Sigmoid colon (tissue), 7 donors: Measurements from ENCODE around the gene FAM241A. TPM values are rescaled to one million over a fixed set of nuclear protein-coding genes. Genes with fewer than 3 reads are reported as not detected.

Experiments used
- DNase-seq: peaks from one replicate; pipeline ENCODE4 v3.0.0-alpha.2; 2019
- H3K27ac ChIP-seq, 4 donors: fragments of 200-600 bp; sonication (generic); one replicate each; pipeline ENCODE4 v1.5.1; 2016 to 2019; ENCODE audit warnings: mild to moderate bottlenecking in 1 of 4
- H3K27me3 ChIP-seq, 3 donors: fragments of 200-600 bp; sonication (generic); one replicate each; pipeline ENCODE4 v1.5.1; 2019; ENCODE audit warnings: mild to moderate bottlenecking in 1 of 3
- H3K36me3 ChIP-seq, 4 donors: fragments of 200-600 bp; sonication (generic); one replicate each; pipeline ENCODE4 v1.5.1; 2016 to 2019
- H3K4me1 ChIP-seq, 4 donors: fragments of 200-600 bp; sonication (generic); one replicate each; pipeline ENCODE4 v1.5.1; 2017 to 2019
- H3K4me3 ChIP-seq, 4 donors: fragments of 200-600 bp; sonication (generic); one replicate each; pipeline ENCODE4 v1.5.1; 2017 to 2019; ENCODE audit warnings: mild to moderate bottlenecking in 2 of 4, moderate library complexity in 1 of 4
- H3K9me3 ChIP-seq, 4 donors: fragments of 200-600 bp in 3 of 4; sonication (generic) in 3 of 4; one replicate each; pipeline versions ENCODE4 v1.5.1 to v1.6.1; 2013 to 2019
- EP300 ChIP-seq, 4 donors: sonication (generic); formaldehyde crosslinking; IDR thresholded peaks; one replicate each; pipeline ENCODE4 v1.6.1; 2017; ENCODE audit warnings: antibody characterized with exemption in 4 of 4
- POLR2A ChIP-seq, 2 donors: fragments of 450-650 bp; IDR thresholded peaks; one replicate each; pipeline ENCODE4 v1.6.1; 2016; ENCODE audit warnings: antibody characterized with exemption in 2 of 2, mild to moderate bottlenecking in 2 of 2, moderate library complexity in 2 of 2
- POLR2AphosphoS5 ChIP-seq, 4 donors: sonication (generic); formaldehyde crosslinking; IDR thresholded peaks; one replicate each; pipeline ENCODE4 v1.6.1; 2017; ENCODE audit warnings: antibody characterized with exemption in 4 of 4
- WGBS, 2 donors: extraction: QIAGEN DNeasy Blood & Tissue Kit; methylation state at CpG; one replicate each; pipeline ENCODE4 v1.1.7; 2013; 5-methylcytosine and 5-hydroxymethylcytosine counted together
- intact Hi-C: fragments of 100-400 bp; cut with DNase I; formaldehyde crosslinking; loops from one replicate; pipeline ENCODE4 v1.15.1; 2023
- polyA plus RNA-seq, 3 donors: library from polyadenylated mRNA; stranded (reverse); fragments of 200-250 nt; gene quantifications; one replicate each; pipeline ENCODE4 v1.2.3, GENCODE V29; 2013
- total RNA-seq, 4 donors: library from RNA; depleted of rRNA; stranded (reverse); fragments of >200 nt; gene quantifications; one replicate each; pipeline ENCODE4 v1.1.0, GENCODE V29; 2016
- TF ChIP-seq, protein P1 (sequence below), 4 experiments: fragments of 450-650 bp in 3 of 4; fragments of 200-600 bp in 1 of 4; IDR thresholded peaks; one replicate each; pipeline ENCODE4 v1.5.1; 2016 to 2019; ENCODE audit warnings: antibody characterized with exemption in 4 of 4, mild to moderate bottlenecking in 3 of 4, moderate library complexity in 2 of 4
- donor health status: healthy with polysubstance abuse.
- donor health status: Bipolar disorder and iron deficiency.
- donor health status: healthy.

The FAM241A gene
- total and polyA plus RNA-seq, 7 donors, result 1.2 to 3.7 (median 2.8) TPM

DNA sequence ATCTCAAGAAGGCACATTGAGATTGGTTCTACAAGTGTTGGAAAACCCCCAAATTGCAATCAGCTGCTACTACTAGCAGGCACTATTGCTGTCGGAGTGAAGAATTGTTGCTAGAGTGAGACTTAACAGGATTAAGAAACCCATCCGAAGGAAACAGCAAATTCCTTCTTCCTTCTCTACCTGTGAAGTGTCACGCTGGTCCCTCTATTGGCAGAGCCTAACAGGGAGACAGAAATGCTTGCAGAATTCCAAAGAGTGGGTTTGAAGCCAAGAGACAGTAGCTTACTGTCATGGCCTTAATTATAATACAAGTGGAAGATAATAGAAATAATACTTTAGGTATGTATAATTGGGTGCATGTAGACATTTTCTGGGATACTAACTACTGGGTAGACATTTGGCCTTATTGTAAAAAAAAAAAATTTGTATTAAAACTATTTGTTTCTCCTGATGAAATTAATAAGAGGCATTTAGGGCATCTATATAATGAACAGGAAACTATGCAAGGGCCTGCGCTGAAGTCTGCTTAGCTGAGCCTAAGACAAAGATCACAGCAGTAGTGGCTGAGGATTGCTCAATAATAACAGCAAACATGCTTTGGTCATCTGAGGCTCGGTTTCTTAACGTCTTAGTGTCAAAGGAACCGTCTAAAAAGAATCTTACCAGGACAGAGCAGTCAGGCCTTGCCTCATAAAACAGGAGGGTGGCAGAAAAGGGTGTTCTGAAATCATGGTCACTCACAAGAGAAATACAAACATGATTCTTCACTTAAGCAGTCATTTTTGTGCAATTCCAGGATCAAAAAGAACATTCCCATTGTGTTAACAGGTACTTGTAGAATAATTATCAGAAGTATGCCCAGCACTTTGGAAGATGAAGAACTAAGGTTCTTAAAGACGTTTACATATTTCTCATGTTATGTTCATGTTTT, 40.8 kb downstream of the FAM241A start:
- H3K9me3 ChIP-seq, result no peaks in the 10 kb centered on the region
- no peak overlapping the region for H3K4me3 ChIP-seq
- WGBS, 2 donors, result 85 to 89% methylated on average over 8 of the region's 8 CpGs
- peaks cover 0 to 5% (median 2%) of the 10 kb centered on the region in 4 donors for H3K4me1 ChIP-seq
- H3K27ac ChIP-seq, result no peak overlapping the region
- TF ChIP-seq POLR2A (IDR thresholded peaks at IDR 0.05), result no peak
- TF ChIP-seq EP300 (IDR thresholded peaks at IDR 0.05), result no peak
- TF ChIP-seq POLR2AphosphoS5 (IDR thresholded peaks at IDR 0.05), result no peak
- TF ChIP-seq, protein P1, sequence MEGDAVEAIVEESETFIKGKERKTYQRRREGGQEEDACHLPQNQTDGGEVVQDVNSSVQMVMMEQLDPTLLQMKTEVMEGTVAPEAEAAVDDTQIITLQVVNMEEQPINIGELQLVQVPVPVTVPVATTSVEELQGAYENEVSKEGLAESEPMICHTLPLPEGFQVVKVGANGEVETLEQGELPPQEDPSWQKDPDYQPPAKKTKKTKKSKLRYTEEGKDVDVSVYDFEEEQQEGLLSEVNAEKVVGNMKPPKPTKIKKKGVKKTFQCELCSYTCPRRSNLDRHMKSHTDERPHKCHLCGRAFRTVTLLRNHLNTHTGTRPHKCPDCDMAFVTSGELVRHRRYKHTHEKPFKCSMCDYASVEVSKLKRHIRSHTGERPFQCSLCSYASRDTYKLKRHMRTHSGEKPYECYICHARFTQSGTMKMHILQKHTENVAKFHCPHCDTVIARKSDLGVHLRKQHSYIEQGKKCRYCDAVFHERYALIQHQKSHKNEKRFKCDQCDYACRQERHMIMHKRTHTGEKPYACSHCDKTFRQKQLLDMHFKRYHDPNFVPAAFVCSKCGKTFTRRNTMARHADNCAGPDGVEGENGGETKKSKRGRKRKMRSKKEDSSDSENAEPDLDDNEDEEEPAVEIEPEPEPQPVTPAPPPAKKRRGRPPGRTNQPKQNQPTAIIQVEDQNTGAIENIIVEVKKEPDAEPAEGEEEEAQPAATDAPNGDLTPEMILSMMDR (IDR thresholded peaks at IDR 0.05), result no peak
- DNase-seq, result no peak
- intact Hi-C loops, result no loop called here
- no peaks in the 10 kb centered on the region for H3K27me3 ChIP-seq
- H3K36me3 ChIP-seq, result no peaks in the 10 kb centered on the region

DNA sequence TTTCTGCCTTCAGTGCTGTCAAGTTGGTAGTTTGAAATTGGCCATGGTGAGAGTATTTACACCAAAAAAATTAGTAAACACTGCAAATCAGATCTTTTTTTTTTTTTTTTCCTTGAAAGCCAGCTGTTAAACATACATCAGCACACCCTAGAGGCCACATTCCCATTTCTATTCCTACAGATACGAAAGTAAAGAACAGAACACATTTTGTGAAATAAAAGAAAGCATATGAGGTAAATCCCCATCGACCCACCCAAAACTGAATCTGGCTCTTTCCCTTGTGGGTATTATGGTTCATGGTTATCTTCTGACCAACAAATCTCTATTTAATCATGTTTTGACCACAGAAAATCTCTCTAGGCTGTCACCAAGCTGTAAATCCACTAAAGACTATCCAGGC, 44.5 kb downstream of the FAM241A start:
- Histone ChIP-seq H3K4me1 (no peaks in the 10 kb centered on the region), H3K27ac (no peak overlapping the region), H3K9me3 (no peaks in the 10 kb centered on the region), H3K27me3 (no peaks in the 10 kb centered on the region), H3K4me3 (no peak overlapping the region), H3K36me3 (no peaks in the 10 kb centered on the region)
- TF ChIP-seq POLR2AphosphoS5 (IDR thresholded peaks at IDR 0.05) (no peak), EP300 (IDR thresholded peaks at IDR 0.05) (no peak), POLR2A (IDR thresholded peaks at IDR 0.05) (no peak)
- TF ChIP-seq, protein P1 (IDR thresholded peaks at IDR 0.05), result no peak
- no peak for DNase-seq
- WGBS, 2 donors, result 47 to 73% methylated on average over 2 of the region's 2 CpGs
- intact Hi-C loops, result no loop called here

DNA sequence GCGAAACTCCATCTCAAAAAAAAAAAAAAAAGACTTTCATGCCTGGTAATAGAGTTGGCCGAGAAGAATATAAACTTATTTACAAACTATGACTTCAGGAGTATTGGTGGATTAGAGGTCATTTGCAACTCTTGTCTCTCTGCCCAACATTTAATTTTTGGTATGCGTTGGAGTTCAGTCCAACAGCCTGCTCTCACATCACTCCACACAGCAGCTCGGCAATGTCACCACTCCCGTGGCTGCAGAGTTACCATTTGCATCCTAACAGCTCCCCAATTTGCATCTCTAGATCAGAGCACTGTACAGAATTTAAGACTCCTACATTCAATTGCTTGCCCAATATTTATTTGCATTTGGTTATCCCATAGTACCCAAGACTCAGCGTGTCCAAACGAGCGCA, 45.4 kb downstream of the FAM241A start:
- H3K27ac ChIP-seq, result no peak overlapping the region
- H3K9me3 ChIP-seq, result no peaks in the 10 kb centered on the region
- intact Hi-C loops, result no loop called here
- TF ChIP-seq EP300 (IDR thresholded peaks at IDR 0.05) (no peak), POLR2A (IDR thresholded peaks at IDR 0.05) (no peak), POLR2AphosphoS5 (IDR thresholded peaks at IDR 0.05) (no peak)
- TF ChIP-seq, protein P1 (IDR thresholded peaks at IDR 0.05), result no peak
- no peaks in the 10 kb centered on the region for H3K27me3 ChIP-seq
- H3K4me3 ChIP-seq, result no peak overlapping the region
- no peaks in the 10 kb centered on the region for H3K4me1 ChIP-seq
- H3K36me3 ChIP-seq, result no peaks in the 10 kb centered on the region
- 91 to 94% methylated on average over 8 of the region's 8 CpGs for WGBS, 2 donors
- no peak for DNase-seq

DNA sequence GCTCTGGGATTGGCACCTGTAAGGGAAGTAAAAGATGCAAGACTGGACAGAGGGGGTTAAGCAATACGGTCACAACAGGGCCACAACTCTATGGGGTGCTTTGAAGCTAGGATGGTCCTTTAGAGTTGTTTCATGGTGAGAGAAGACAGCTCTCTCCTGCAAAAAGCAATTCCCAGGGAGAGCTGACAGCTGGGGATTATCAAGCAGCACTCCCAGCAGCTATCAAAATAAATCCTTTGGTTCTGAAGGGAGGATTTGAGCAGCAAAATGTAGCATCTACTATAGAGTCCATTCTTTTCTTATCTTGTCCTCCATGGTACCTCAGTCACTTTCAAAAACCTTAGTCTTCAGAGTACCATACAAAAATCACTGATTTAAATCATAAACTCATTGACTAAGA, 51.2 kb downstream of the FAM241A start:
- WGBS, 2 donors, result 66 to 74% methylated on average over 1 of the region's 1 CpG
- DNase-seq, result no peak

More for the DNA sequence above, 51.2 kb downstream of the FAM241A start:
- Histone ChIP-seq H3K36me3 (no peaks in the 10 kb centered on the region), H3K27ac (no peak overlapping the region), H3K4me3 (no peak overlapping the region), H3K27me3 (no peaks in the 10 kb centered on the region), H3K4me1 (no peaks in the 10 kb centered on the region), H3K9me3 (no peaks in the 10 kb centered on the region)
- no peak for TF ChIP-seq POLR2A (IDR thresholded peaks at IDR 0.05)
- TF ChIP-seq, protein P1 (IDR thresholded peaks at IDR 0.05), result no peak
- no peak for TF ChIP-seq POLR2AphosphoS5 (IDR thresholded peaks at IDR 0.05)
- TF ChIP-seq EP300 (IDR thresholded peaks at IDR 0.05), result no peak
- intact Hi-C loops, result no loop called here
